Dedifferentiated amniotic fluid mesenchymal stem cell (primary cell): ENCODE data around the gene MYO15B.
A peak's percentile ranks its signal among the peaks of the same experiment; 100 is the strongest.
"Not testable (repeated sequence)": the region's sequence is repeated elsewhere in the genome, so short reads cannot be mapped to it uniquely, and the experiment has no call there.

Experiments
- DNase-seq: peaks from one replicate; pipeline ENCODE4 v3.0.0-alpha.2; 2016; ENCODE audit errors: extremely low spot score

Gene MYO15B

DNA sequence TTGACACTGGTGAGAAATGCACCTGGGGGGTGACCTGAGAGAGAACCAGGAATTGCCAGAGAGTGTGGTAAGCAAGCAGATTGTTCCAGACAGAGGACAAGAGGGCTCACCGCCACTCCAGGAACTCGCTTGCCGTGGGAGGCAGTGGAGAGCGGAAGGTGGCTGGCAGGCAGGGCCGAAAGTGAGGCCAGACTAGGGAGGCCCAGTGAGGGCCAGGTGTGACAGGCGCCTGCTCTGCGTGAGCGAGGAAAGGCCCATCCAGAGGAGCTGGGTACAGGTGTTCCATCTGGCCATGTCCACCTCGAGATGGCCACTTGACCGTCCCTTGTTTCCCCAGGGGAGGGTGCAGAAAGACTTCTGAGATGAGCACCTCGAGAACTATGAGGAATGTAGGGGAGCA lies 11.9 kb upstream of the MYO15B start:
- DNase-seq, result no peak

GRCh38 chr17:75576661-75577060 lies 10.9 kb upstream of the MYO15B start:
- DNase-seq, result no peak

GRCh38 chr17:75581121-75581725 lies 6.4 kb upstream of the MYO15B start:
- not testable (repeated sequence) for DNase-seq

DNA sequence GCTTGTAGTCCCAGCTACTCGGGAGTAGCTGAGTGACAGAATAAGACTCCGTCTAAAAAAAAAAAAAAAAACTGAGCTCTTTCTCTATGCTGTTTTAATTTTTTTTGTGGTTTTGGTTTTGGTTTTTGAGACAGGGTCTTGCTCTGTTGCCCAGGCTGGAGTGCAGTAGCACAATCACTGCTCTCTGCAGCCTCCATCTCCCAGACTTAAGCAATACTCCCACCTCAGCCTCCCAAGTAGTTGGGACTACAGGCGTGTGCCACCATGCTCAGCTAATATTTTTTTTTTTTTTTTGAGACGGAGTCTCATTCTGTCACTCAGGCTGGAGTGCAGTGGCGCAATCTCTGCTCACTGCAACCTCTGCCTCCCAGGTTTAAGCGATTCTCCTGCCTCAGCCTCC lies 4.4 kb upstream of the MYO15B start:
- not testable (repeated sequence) for DNase-seq

- DNase-seq, result no peak
Observed at GRCh38 chr17:75584849-75585175, 2.8 kb upstream of the MYO15B start.

DNA sequence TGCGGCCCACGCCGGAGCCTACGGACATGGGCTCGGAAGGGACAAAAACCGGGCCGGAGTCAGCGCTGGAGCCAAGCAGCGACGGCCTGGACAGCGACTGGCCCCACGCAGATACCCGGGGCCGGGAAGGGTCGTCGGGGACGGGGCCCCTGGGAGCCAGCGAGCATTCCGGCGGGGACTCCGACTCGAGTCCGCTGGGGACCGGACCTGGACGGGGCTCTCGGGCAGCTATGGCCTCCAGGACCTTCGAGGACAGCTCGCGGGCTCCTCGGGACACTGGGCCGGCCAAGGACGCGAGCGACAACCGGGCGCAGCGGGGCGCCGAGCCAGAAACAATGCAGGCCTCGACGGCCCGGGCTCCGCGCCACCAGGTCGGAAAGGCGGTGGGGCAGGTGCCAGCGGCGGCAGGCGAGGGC lies 1.0 kb downstream of the MYO15B start:
- no peak for DNase-seq

DNA sequence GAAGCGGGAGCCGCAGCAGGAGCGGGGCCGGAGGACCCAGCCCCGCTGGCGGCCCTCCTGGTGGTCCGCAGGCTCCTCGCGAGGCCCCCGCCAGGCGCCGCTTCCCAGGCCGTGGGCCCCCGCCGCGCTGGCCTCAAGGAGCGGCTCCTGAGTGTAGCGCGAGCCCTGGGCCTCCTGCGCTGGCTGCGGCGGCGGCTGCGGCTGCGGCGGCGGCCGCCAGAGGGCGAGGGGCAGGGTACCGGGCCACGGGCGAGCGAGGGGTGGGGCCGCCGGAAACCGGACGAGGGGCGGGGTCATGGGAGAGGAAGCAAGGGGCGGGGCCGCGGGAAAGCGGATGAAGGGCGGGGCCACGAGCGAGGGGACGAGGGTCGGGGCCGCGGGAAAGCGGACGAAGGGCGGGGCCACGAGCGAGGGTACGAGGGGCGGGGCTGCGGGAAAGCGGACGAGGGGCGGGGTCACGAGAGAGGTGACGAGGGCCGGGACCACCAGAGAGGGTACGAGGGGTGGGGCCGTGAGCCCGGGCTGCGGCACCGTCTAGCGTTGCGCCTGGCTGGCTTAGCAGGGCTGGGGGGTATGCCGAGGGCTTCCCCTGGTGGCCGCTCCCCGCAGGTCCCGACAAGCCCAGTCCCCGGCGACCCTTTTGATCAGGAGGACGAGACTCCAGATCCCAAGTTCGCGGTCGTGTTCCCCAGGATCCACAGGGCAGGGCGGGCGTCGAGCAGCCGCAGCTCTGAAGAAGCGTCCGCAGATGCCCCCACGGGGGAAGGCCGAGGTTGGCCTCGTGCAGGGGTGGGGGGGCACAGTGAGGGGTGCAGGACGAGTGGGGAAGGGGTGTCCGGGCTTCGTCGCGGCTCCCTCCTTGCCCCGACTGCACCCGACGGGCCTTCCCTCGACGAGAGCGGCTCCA lies 1.7 kb downstream of the MYO15B start:
- peak; percentile 68 for DNase-seq

- no peak for DNase-seq
Observed at GRCh38 chr17:75589919-75590303, 2.3 kb downstream of the MYO15B start.

DNA sequence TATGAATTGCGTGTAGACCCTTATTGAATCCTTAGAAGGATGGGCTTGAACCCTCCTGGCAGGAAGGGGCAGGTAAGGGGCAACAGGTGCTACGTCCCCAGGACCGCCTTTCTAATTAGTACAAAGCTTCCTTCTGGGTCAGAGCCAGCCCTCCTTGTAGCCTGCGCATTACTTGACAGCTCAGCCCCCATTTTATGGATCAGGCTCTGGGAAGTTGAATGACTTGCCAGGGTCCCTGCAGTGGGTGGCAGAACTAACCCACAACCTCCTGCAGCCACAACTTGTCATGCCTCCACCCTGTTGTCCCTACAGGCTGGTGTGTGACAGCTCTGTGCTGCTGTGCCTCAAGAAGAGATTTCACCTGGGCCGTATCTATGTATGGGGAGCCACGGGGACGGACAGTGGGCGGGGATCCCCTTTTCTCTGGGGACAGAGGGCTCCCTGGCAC lies 2.7 kb downstream of the MYO15B start:
- DNase-seq, result no peak

- DNase-seq, result no peak
Observed at GRCh38 chr17:75590849-75591721, 3.5 kb downstream of the MYO15B start.

DNA sequence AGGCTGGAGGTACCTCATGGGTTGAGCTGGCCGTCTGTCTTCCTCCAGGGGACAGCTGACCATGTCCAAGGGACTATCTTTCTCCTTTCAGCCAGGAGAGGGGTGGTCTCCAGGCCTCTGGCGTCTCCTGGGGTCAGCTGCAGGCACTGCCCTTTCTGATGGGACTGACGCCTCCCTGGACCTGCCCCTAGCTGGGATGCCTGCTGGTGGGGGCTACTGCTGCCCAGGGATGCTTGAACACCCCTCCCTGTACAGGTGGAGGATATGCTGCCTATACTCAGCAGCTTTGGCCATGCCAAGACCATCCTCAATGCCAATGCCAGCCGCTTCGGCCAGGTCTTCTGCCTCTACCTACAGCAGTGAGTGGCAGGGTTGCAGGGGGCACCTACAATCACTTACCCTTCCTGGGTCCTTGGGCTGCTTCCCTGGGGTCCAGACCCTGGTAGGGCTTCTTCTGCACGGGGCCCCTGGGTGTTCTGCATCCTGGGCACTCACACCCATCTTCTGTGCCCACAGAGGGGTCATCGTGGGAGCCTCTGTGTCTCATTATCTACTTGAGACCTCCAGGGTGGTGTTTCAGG lies 4.2 kb downstream of the MYO15B start:
- no peak for DNase-seq

GRCh38 chr17:75592348-75593020 lies 4.9 kb downstream of the MYO15B start:
- no peak for DNase-seq

DNA sequence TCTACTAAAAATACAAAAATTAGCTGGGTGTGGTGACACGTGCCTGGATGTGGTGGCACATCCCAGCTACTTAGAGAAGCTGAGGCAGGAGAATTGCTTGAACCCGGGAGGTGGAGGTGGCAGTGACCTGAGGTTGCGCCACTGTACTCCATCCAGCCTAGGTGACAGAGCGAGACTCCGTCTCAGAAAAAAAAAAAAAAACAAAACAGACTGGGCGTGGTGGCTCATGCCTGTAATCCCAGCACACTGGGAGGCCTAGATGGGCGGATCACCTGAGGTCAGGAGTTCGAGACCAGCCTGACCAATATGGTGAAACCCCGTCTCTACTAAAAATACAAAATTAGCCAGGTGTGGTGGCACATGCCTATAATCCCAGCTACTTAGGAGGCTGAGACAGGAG lies 5.8 kb downstream of the MYO15B start:
- not testable (repeated sequence) for DNase-seq

DNA sequence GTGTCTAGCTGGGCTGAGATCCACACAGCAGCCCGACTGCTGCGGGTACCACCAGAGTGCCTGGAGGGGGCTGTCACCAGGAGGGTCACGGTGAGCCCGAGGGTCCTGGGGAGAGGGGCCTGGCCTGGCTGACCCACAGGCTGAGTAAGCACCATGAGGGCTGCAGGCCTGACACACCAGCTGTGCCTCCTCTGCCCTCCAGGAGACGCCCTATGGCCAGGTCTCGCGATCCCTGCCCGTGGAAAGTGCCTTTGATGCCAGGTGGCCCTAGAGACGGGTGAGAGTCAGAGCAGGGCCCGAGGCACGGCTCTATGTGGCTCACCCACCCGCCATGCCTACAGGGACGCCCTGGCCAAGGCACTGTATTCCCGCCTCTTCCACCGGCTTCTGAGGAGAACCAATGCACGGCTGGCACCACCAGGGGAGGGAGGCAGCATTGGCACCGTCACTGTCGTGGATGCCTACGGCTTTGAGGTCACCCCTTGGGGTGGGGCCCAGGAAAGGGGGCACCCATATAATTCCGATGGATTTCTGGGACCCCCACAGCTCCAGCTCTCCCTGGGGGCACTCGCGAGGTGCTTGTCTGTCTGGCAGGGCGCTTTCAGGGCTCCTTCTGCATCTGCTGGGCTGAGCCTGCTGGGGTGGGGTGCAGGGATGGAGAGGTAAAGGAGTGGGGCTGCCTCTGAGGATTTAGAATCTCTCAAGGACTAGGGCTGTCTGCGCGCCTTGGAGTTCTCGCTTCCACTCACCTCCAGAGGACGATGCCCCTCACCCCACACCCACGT lies 7.1 kb downstream of the MYO15B start:
- no peak for DNase-seq

DNA sequence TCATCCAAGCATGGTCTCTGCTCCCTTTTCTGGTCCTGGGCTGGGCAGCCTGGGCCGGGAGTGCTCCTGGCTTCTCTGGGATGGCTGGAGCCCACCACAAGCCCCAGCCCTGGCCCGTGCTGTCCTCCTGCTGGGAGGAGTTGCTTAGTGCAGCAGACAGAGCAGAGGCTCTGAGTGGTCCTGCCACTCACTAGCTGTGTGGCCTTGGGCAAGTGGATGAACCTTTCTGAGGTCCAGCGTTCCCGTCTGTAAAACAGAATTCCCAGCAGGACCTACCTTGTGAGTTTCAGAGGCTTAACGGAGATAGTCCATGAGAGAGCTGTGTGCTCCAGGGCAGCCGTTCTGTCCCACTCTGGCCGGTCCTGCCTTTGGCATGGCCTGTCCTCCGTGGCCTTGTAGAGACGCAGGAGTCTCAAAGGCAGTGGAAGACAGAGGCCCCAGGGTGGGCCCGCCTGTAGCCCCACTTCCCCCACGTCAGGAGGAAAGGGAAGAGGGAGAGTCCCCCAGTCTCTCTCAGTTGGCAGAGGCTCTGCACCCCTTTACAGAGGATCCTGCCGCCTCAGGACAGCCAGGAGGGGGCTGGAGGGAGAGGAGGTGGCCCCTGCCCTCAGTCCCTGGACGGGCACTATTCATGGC lies 7.8 kb downstream of the MYO15B start:
- DNase-seq, result no peak

DNA sequence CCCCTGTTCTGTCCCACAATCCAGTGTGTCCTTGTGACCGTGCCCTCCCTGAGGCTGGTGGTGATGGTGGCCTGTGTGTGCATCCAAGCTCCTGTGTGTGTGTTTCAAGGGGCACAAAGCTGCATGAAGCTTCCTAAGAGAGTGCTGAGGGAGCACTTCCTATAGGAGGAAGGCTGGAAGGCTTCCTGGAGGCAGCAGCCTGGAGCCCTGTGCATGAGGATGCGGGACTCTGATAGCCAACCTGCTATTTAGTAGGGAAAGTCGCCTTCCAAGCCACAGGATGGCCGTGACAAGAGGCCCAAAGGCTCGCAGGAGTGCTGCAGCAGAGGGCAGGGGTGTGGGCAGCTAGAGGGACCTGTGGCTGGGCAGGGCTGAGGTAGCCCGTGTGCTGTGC lies 8.3 kb downstream of the MYO15B start:
- no peak for DNase-seq

- no peak for DNase-seq
Observed at GRCh38 chr17:75596320-75597087, 8.9 kb downstream of the MYO15B start.

DNA sequence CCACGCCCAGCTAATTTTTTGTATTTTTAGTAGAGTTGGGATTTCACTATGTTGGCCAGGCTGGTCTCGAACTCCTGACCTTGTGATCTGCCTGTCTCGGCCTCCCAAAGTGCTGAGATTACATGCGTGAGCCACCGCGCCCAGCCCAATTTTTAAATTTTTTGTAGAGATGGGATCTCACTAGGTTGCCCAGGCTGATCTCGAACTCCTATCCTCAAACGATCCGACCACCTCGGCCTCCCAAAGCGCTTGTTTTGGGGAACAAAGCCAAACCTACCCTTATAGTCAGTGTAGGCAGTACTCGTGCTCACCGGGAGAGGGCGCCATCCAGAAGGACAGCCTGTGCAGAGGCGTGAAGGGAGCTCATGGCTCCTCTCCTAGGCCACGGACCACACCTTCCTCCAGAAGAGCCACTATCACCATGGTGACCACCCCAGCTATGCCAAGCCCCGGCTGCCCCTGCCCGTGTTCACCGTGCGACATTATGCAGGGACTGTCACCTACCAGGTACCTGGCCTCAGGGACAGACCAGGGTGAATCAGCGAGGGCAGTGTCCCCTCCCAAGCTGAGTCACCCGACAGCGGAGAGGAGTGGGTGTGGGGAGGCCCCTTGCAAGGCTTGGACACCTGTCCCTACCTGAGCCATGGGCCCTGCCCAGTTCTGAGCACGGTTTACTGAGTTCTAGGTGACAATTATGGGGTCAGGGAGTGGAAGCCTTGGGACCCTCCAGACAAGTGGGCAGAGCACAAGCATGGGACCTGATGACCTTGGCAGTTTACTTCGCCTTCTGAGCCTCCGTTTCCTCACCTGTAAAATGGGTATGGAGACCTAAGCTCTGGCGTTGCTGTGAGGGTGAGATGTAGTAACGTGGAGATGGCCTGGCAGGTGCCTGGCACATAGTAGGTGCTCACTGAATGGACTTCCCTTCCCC lies 13.7 kb downstream of the MYO15B start:
- DNase-seq, result no peak
